ENCODE measurements around the gene SIRPA.

- TF ChIP-seq ZNF274 (IDR thresholded peaks at IDR 0.05; ENCODE audit: low read depth, low read length), result no peak
- TF ChIP-seq SUZ12 (IDR thresholded peaks at IDR 0.05; ENCODE audit: extremely low read depth, insufficient read depth, insufficient read length), result no peak
- TF ChIP-seq YY1 (IDR thresholded peaks at IDR 0.05; ENCODE audit: insufficient read depth, insufficient read length), result no peak
These were observed 88.1 kb downstream of the SIRPA start for GRCh38 chr20:1983301-1983700.

Data from NT2/D1 (cell line).